Skeletal muscle satellite cell (primary cell): Measurements from ENCODE around the gene ZBTB4.
"Not testable (repeated sequence)": the region's sequence is repeated elsewhere in the genome, so short reads cannot be mapped to it uniquely, and the experiment has no call there.

Experiments
- H3K27me3 ChIP-seq: 2 replicates; pipeline ENCODE4 v1.7.0; 2013; ENCODE audit warnings: low read length; ENCODE audit not compliant: control insufficient read depth, insufficient read depth
- H3K36me3 ChIP-seq: 2 replicates; pipeline ENCODE4 v1.7.0; 2013; ENCODE audit warnings: mild to moderate bottlenecking, control low read depth, low read length; ENCODE audit not compliant: insufficient read depth
- H3K4me1 ChIP-seq: 2 replicates; pipeline ENCODE4 v1.7.0; 2013; ENCODE audit warnings: low read length; ENCODE audit not compliant: control insufficient read depth, insufficient read depth
- H3K4me2 ChIP-seq: 2 replicates; pipeline ENCODE4 v1.7.0; 2013; ENCODE audit warnings: mild to moderate bottlenecking, low read length
- H3K4me3 ChIP-seq: 2 replicates; pipeline ENCODE4 v1.7.0; 2013; ENCODE audit warnings: low read length
- H3K9ac ChIP-seq: 2 replicates; pipeline ENCODE4 v1.7.0; 2013; ENCODE audit warnings: mild to moderate bottlenecking, low read depth, low read length, moderate library complexity
- H3K9me3 ChIP-seq: replicated peaks from 2 replicates; pipeline ENCODE4 v1.7.0; 2013; ENCODE audit warnings: mild to moderate bottlenecking, control low read depth, low read length

Gene ZBTB4

GRCh38 chr17:7486181-7486580, 6.8 kb upstream of the ZBTB4 start:
- Histone ChIP-seq H3K9ac (peak overlapping the region; percentile 49), H3K4me2 (peak overlapping the region; percentile 99), H3K27me3 (no peaks in the 10 kb centered on the region), H3K9me3 (no peaks in the 10 kb centered on the region), H3K36me3 (peaks cover 16% of the 10 kb centered on the region), H3K4me1 (peaks cover 40% of the 10 kb centered on the region), H3K4me3 (peak overlapping the region; percentile 84)

- no peaks in the 10 kb centered on the region for H3K27me3 ChIP-seq
- peak overlapping the region; percentile 99 for H3K4me2 ChIP-seq
- H3K9ac ChIP-seq = peak overlapping the region; percentile 98
- H3K36me3 ChIP-seq = peaks cover 9% of the 10 kb centered on the region
- peak overlapping the region; percentile 84 for H3K4me3 ChIP-seq
- peaks cover 44% of the 10 kb centered on the region for H3K4me1 ChIP-seq
- H3K9me3 ChIP-seq = no peaks in the 10 kb centered on the region
Measured at GRCh38 chr17:7484919-7485377, 5.5 kb upstream of the ZBTB4 start.

- Histone ChIP-seq H3K9ac (peak within 1 kb of the TSS; percentile 98), H3K4me2 (peak within 1 kb of the TSS; percentile 99), H3K9me3 (no peaks in the 10 kb centered on the region), H3K27me3 (no peaks in the 10 kb centered on the region), H3K36me3 (peaks cover 6% of the 10 kb centered on the region), H3K4me1 (peaks cover 47% of the 10 kb centered on the region), H3K4me3 (peak within 1 kb of the TSS; percentile 84)
Measured at GRCh38 chr17:7484067-7484918, 4.9 kb upstream of the ZBTB4 start, which contains the start of gene POLR2A. POLR2A (plus strand) TSS chr17:7484366.

GRCh38 chr17:7483255-7484066, 4.0 kb upstream of the ZBTB4 start:
- peaks cover 3% of the 10 kb centered on the region for H3K36me3 ChIP-seq
- no peaks in the 10 kb centered on the region for H3K27me3 ChIP-seq
- H3K4me2 ChIP-seq = peak overlapping the region; percentile 99
- peaks cover 42% of the 10 kb centered on the region for H3K4me1 ChIP-seq
- H3K9ac ChIP-seq = peak overlapping the region; percentile 98
- no peaks in the 10 kb centered on the region for H3K9me3 ChIP-seq
- peak overlapping the region; percentile 84 for H3K4me3 ChIP-seq

- Histone ChIP-seq H3K9ac (peak overlapping the region; percentile 98), H3K4me3 (peak overlapping the region; percentile 84), H3K4me2 (peak overlapping the region; percentile 99), H3K4me1 (peaks cover 48% of the 10 kb centered on the region)
- H3K9me3 ChIP-seq, H3K27me3 ChIP-seq, H3K36me3 ChIP-seq: not testable (repeated sequence)
Measured at GRCh38 chr17:7482742-7483088, 3.3 kb upstream of the ZBTB4 start.

GRCh38 chr17:7481842-7482741, 2.7 kb upstream of the ZBTB4 start:
- not testable (repeated sequence) for H3K4me2 ChIP-seq, H3K9me3 ChIP-seq, H3K27me3 ChIP-seq, H3K36me3 ChIP-seq, H3K9ac ChIP-seq, H3K4me3 ChIP-seq
- H3K4me1 ChIP-seq = peaks cover 48% of the 10 kb centered on the region

GRCh38 chr17:7481275-7481674, 1.8 kb upstream of the ZBTB4 start, which contains the start of gene SLC35G6:
SLC35G6 (plus strand) TSS chr17:7481446; CDS start chr17:7481517, 71 bp downstream.
- H3K4me1 ChIP-seq = peaks cover 48% of the 10 kb centered on the region
- peak within 1 kb of the TSS; percentile 80 for H3K9ac ChIP-seq
- not testable (repeated sequence) for H3K36me3 ChIP-seq, H3K27me3 ChIP-seq, H3K9me3 ChIP-seq
- peak within 1 kb of the TSS; percentile 91 for H3K4me2 ChIP-seq
- H3K4me3 ChIP-seq = peak within 1 kb of the TSS; percentile 81

- Histone ChIP-seq H3K4me2 (peak overlapping the region; percentile 91), H3K27me3 (no peaks in the 10 kb centered on the region), H3K4me3 (peak overlapping the region; percentile 81), H3K4me1 (peaks cover 48% of the 10 kb centered on the region), H3K36me3 (peaks cover 2% of the 10 kb centered on the region), H3K9me3 (no peaks in the 10 kb centered on the region), H3K9ac (peak overlapping the region; percentile 80)
Measured at GRCh38 chr17:7480089-7480384, 606 bp upstream of the ZBTB4 start.

GRCh38 chr17:7478276-7479212, 887 bp downstream of the ZBTB4 start:
- Histone ChIP-seq H3K9me3 (no peaks in the 10 kb centered on the region), H3K4me3 (peak overlapping the region; percentile 79), H3K4me2 (peak overlapping the region; percentile 87), H3K9ac (peak overlapping the region; percentile 93), H3K27me3 (no peaks in the 10 kb centered on the region), H3K36me3 (peaks cover 5% of the 10 kb centered on the region), H3K4me1 (peaks cover 48% of the 10 kb centered on the region)
